ENCODE data around the gene PHACTR3.
A peak's percentile ranks its signal among the peaks of the same experiment; 100 is the strongest.

The PHACTR3 gene

GRCh38 chr20:59706400-59706693, 102.0 kb downstream of the PHACTR3 start:
- no peak for DNase-seq

DNA sequence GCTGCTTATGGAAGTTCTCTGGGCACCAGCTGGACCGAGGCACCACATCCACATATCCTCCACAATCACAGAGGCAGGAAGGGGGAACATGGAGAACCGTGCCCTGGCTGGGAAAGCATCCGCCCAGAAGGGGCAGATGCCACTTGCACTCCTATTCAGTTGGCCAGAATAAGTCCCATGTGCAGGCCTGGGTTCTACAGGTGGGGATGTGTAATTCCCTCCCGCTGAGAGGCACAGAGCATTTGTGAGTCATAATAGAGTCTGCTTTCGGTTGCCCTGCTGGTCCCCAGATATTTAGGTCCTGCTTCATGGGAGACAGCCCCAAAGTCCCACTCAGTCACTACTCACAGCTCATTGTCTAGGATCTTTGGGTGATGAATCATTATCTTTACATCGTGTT, 104.0 kb downstream of the PHACTR3 start:
- DNase-seq: no peak

DNA sequence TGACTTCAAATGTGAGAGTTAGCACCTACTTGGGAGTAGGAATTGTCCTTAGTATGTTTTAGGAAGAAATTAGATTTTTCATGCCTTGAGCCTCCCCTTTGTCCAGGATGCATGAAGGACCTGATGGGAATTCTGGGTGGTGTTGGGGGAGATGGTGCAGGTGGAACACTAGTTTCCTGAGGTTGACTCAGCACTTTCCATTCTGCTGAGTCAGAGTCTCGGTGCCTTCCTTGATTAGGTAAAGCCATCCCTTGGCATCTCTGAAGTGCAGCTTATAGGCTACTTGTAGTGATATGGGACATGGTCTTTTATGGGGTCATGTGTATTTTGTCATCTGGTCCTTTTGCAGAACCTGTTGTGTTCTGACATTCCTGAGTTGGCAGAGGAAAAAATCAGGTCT, 105.3 kb downstream of the PHACTR3 start:
- no peak for DNase-seq

GRCh38 chr20:59718071-59718470, 113.7 kb downstream of the PHACTR3 start:
- DNase-seq: no peak

DNA sequence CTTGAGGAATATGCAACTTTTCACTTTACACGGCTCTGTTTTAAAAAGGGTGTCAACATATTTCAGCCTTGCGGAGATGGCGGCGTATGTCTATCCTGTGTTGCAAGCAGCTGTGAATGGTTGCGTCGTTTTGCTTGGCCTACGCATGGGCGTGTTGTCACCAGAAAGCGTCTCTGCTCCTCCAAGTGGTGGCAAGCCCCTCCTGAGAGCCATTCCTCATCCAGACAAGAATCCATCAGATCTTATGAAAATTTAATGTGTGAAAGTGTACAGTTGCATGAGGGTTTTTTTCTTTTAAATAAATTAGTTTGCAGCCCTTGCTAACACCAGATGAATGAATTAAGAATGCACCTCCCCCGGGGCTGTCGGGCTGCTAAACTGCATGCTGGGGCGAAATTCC, 114.4 kb downstream of the PHACTR3 start:
- DNase-seq: no peak

DNA sequence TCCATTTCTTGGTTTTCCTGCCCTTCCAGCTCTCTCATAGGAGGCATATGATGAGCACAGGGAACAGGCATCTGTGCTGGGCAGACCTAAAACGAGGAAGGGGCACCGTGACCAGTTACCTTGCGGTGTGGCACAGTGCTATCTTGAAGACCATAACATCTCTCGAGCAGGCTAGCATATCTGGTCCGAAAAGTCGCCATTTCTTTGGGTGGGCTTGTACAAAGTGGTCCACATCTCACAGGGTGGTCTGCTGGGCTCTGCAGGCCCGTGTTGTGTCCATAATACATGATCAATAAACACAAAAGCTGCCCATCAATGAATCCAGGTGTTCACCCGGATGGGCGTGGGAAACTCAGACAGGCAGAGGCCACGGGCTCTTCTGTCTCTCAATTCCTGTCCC, 115.7 kb downstream of the PHACTR3 start:
- DNase-seq: no peak

- no peak for DNase-seq
Measured at GRCh38 chr20:59721386-59721785, 117.0 kb downstream of the PHACTR3 start.

- no peak for DNase-seq
Measured at GRCh38 chr20:59723108-59723500, 118.8 kb downstream of the PHACTR3 start.

GRCh38 chr20:59723607-59724456, 119.5 kb downstream of the PHACTR3 start:
- DNase-seq: no peak

DNA sequence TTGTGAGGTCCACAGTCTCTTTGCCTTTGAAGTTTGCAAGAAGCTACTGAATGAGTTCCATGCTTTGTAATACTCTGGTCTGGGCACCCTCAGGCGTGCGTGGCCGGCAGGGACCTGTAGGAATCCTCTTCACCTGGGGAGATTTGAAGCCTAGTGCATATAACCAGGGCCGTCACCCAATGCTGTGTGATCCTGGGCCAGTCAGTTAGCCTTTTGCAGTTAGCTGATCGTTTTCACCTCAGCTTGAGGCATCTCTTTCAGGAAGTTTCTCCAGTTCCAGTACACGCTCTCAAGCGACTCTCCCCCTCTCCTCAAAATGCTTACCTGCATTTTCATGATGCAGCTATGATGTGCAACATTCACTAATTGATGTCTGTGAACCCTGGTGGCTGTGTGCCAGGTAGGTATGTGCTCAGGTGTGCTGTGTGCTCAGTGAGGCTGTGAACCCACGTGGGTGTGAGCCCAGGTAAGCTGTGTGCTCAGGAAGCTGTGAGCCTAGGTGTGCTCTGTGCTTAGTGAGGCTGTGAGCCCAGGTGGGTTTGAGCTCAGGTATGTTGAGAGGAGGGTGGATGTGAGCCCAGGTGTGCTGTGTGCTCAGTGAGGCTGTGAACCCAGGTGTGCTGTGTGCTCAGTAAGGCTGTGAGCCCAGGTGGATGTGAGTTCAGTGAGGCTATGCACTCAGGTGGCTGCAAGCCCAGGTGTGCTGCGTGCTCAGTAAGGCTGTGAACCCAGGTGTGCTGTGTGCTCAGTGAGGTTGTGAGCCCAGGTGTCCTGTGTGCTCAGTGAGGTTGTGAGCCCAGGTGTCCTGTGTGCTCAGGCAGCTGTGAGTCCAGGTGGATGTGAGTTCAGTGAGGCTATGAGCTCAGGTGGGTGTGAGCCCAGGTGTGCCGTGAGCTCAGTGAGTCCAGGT, 120.4 kb downstream of the PHACTR3 start:
- no peak for DNase-seq

GRCh38 chr20:59725476-59726280, 121.3 kb downstream of the PHACTR3 start:
- DNase-seq: no peak

DNA sequence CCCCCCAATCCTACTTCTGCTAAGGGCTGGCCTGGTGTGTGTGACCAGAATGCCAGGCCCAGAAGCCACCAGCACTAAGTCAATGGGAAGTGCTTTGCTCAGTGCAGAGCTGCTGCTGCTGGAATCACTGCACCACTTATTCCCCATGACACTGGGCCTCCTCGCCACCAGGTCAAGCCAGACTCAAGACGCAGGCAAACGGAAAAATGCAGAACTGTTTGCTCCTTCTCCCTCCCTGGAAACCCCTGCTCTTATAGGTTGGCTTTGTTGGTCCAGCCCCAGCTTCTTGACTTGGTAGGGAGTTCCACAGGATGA, 121.9 kb downstream of the PHACTR3 start:
- DNase-seq: no peak

DNA sequence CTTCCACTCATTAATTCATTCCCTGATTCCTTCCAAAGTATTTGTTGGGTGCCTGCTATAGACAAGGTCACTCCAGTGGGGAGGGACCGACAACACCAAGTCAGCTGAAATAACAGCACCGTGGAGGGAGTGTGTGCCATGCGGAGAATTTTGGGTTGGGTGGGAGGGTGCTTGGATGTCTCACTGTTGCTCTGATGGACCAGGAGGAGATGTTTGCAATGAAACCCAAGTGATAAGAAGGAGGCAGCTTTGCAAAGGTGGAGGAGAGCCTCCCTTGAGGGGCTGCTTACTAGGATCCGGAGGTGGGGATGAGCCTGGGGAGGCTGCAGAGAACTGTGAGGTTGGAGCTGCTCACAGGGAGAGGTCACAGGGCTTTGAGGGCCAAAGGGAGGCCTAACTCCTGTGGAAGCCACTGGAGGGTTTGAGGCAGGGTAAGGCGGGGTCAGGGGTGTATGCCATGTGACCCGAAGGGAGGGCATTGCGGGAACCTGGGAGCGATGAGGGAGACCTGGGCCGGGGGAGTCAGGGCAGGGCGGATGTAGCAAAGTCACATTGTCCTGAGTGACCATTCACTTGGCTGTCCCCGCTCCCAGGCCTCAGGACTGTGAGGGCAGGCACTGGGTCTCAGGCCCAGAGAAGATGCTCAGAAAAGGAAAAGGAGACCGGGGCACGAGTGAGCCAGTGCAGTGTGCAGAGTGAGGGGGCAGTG, 124.5 kb downstream of the PHACTR3 start:
- DNase-seq: peak; percentile 41

DNA sequence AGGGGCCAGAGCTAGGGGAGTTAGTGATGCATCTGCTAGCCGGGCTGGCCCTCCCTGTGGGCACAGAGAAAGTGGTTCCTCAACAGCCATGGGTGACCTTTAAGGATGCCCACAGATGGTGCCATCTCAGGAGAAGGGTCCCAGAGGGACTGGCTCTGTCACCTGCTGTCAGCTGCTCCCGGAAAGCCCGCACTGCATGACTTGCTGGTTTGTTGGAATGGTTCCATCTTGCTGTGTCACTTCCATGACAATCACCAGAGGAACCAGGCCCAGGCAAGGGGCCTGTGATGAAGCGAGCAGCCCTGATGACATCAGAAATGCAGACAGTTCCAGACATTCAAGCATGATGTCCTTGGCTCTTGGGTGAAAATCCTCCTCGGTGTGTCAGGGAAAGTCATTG, 125.2 kb downstream of the PHACTR3 start:
- peak; percentile 26 for DNase-seq

DNA sequence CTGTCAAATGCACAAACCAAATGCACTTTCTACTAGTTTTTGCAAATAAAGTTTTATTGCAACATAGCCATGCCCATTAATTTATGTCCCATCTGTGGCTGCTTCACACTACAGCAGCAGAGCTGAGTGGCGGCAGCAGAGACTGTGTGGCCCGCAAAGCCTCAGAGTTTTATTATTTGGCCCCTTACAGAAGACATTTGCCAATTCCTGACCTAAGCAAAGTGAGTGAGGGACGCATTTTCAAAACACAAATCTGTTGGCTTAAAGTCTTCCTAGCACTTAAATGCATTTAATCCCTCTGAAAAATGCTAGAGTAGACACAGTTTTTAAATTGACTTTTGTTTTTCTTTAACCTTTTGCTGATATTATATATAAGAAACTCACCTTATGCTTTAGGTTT, 126.4 kb downstream of the PHACTR3 start:
- DNase-seq: no peak

- DNase-seq: no peak
Measured at GRCh38 chr20:59731376-59731775, 127.0 kb downstream of the PHACTR3 start.

GRCh38 chr20:59733351-59733750, 129.0 kb downstream of the PHACTR3 start:
- DNase-seq: no peak

GRCh38 chr20:59735486-59735885, 131.1 kb downstream of the PHACTR3 start:
- DNase-seq: no peak

GRCh38 chr20:59735917-59736316, 131.6 kb downstream of the PHACTR3 start:
- DNase-seq: no peak

- DNase-seq: no peak
Measured at GRCh38 chr20:59736366-59736765, 132.0 kb downstream of the PHACTR3 start.

DNA sequence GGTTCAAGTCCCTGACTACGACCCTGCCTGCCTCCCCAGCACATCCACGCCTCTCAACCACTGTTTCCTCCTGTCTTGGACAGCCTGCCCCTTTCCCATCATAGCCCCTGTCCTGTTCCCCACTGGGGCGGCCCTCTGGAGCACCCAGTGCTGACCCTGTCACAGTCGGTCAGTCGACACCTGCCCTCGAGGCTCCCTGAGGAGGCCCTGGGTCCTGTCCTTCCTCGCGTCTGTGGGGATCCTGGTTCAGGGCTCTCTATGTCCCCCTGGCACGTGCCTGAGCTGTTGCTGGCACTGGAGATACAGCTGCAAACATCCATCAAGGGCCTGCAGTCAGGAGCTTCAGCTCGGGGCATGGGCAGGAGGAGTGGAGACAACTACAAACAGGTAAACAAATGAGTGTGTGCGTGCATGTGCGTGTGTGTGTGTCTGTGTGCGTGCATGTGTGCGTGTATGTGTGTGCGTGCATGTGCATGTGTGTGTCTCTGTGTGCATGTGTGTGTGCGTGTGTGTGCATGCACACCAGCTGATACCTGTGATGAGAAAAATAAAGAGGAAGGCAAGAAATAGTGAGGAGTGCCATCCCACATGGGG, 132.8 kb downstream of the PHACTR3 start:
- DNase-seq: no peak

GRCh38 chr20:59737816-59738215, 133.5 kb downstream of the PHACTR3 start:
- DNase-seq: no peak
